H1 (cell line): ENCODE results near the gene ZMIZ1. TPM values are rescaled to one million over a fixed set of nuclear protein-coding genes. Genes with fewer than 3 reads are reported as not detected.

Experiments used
- EZH2 ChIP-seq: fragments of 200-600 bp; sonication (generic); IDR thresholded peaks from 2 replicates; pipeline ENCODE4 v1.7.1; 2012; ENCODE audit warnings: low read depth, mild to moderate bottlenecking, moderate library complexity, low read length, inconsistent platforms; ENCODE audit not compliant: severe bottlenecking
- MAFK ChIP-seq: IDR thresholded peaks from 2 replicates; pipeline ENCODE4 v1.6.1; 2012; ENCODE audit warnings: low read depth, mild to moderate bottlenecking, improper control_type of control experiment, low read length
- YY1 ChIP-seq: IDR thresholded peaks from 2 replicates; pipeline ENCODE4 v1.6.1; 2011; ENCODE audit warnings: low read depth, mild to moderate bottlenecking, low read length
- polyA plus RNA-seq, 7 experiments: library from polyadenylated mRNA; depleted of rRNA in 3 of 7; stranded (reverse) in 5 of 7; unstranded in 2 of 7; fragments of >200 nt in 5 of 7; fragments of 200-250 nt in 2 of 7; gene quantifications; 1 replicate in 5 of 7; 2 replicates in 1 of 7; 4 replicates in 1 of 7; pipeline versions ENCODE4 v1.2.1 to v1.2.3, GENCODE V29; 2011 to 2013; ENCODE audit warnings: missing spikeins in 2 of 7, mixed read lengths in 2 of 7
- total RNA-seq: library from RNA; stranded (reverse); fragmentation: NEBNext Ultra II Directional; extraction: Animal tissue kit (Norgen Biotek cat#: 25700); gene quantifications from 2 replicates; pipeline ENCODE4 v1.2.1, GENCODE V29; 2021
- TF ChIP-seq, protein P1 (sequence below), 3 experiments: IDR thresholded peaks; 1 replicate in 2 of 3; 2 replicates in 1 of 3; pipeline versions ENCODE4 v1.5.1 to v1.6.1; 2011; ENCODE audit warnings: low read length in 3 of 3, mild to moderate bottlenecking in 3 of 3, inconsistent platforms in 2 of 3, low read depth in 1 of 3, moderate library complexity in 1 of 3; ENCODE audit not compliant: insufficient read depth in 1 of 3; ENCODE audit errors: control extremely low read depth in 1 of 3
- TF ChIP-seq, protein P2 (sequence below): IDR thresholded peaks from 2 replicates; pipeline ENCODE4 v1.6.1; 2011; ENCODE audit warnings: low read depth, mild to moderate bottlenecking, low read length; ENCODE audit not compliant: insufficient read depth

Gene ZMIZ1
- total and polyA plus RNA-seq, 2 of the 8 experiments (the other 6 are each of a cell fraction or from before 2014, with no cell fraction given), result 8.1 to 28.0 TPM

GRCh38 chr10:79127151-79127961 lies 58.6 kb downstream of the ZMIZ1 start (continued):
- TF ChIP-seq YY1, result no peak
- TF ChIP-seq EZH2, result no peak
- TF ChIP-seq, protein P1, sequence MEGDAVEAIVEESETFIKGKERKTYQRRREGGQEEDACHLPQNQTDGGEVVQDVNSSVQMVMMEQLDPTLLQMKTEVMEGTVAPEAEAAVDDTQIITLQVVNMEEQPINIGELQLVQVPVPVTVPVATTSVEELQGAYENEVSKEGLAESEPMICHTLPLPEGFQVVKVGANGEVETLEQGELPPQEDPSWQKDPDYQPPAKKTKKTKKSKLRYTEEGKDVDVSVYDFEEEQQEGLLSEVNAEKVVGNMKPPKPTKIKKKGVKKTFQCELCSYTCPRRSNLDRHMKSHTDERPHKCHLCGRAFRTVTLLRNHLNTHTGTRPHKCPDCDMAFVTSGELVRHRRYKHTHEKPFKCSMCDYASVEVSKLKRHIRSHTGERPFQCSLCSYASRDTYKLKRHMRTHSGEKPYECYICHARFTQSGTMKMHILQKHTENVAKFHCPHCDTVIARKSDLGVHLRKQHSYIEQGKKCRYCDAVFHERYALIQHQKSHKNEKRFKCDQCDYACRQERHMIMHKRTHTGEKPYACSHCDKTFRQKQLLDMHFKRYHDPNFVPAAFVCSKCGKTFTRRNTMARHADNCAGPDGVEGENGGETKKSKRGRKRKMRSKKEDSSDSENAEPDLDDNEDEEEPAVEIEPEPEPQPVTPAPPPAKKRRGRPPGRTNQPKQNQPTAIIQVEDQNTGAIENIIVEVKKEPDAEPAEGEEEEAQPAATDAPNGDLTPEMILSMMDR (IDR thresholded peaks at IDR 0.05; ENCODE audit: control extremely low read depth in 1 of 3, insufficient read depth in 1 of 3, low read depth in 1 of 3, low read length in 3 of 3), result no peak
- no peak for TF ChIP-seq MAFK
- TF ChIP-seq, protein P2, sequence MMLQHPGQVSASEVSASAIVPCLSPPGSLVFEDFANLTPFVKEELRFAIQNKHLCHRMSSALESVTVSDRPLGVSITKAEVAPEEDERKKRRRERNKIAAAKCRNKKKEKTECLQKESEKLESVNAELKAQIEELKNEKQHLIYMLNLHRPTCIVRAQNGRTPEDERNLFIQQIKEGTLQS, result no peak
- TF ChIP-seq, all 59 proteins: peak for 3
